ENCODE measurements around the gene B3GAT3. TPM values are rescaled to one million over a fixed set of nuclear protein-coding genes. Genes with fewer than 3 reads are reported as not detected.

The B3GAT3 gene
- total RNA-seq, 1 experiment from 2014 or later, result 51.2 TPM

DNA sequence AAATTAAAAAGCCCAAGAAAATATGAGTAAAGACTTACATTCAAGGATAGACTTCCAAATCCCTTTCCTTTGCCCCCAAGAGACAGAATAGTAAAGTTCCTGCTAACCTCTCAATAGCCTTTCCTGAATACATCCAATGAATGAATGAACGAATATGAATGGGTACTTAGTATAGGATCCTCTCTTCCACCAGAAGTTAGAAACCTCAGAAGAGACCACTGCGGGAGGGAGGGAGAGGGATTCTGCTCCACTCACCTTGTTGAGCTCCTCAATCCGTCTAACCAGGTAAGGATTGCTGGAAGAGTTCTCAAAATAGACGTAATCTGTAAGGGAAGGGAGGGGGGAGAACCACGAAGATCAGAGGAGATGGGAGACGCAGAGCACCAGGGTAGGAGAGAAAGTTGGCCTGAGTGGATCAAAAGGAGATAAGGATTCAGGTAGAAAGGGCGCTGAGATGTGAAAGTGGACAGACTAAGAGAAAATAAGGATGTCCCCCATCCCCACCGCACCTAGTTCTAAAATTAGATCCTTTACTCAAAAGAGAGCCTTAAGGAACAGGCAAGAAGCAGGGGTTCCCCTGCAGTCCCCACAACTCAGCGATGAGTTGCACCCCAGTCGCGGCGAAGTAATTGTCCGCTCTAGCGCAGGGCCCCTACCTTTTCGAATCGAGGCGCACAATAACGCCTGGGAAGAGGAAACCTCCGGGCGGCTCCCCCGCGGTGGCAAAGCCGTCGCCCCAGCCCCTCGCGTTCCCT lies 21.2 kb downstream of the B3GAT3 start:
- peak overlapping the region; percentile 92 to 94 for H3K4me3 ChIP-seq (replicated peaks in 1 of 2; ENCODE audit: low read depth in 1 of 2, low read length in 2 of 2)
- peaks cover 57% of the 10 kb centered on the region for H3K79me2 ChIP-seq (ENCODE audit: insufficient read depth, low read length)
- no peaks in the 10 kb centered on the region for H3K9me2 ChIP-seq (ENCODE audit: insufficient read depth)
- no peaks in the 10 kb centered on the region for H3K27me3 ChIP-seq (ENCODE audit: insufficient read depth, low read length)
- no peak for ATAC-seq
- H3K4me2 ChIP-seq (ENCODE audit: low read length), result peak overlapping the region; percentile 88
- intact Hi-C loops (cut with micrococcal nuclease), result loop anchor here (1.0 kb wide), 1 partner anchor 9 kb away; the partner anchor contains the start of gene TUT1
- RAD21 ChIA-PET (ENCODE audit: low non-redundant PET in 1 of 2, low total read pairs in 2 of 2, uncharacterized antibody in 2 of 2, unreplicated experiment in 2 of 2), result interaction anchor here in 1 of 2 experiments (1.5 kb wide), 1 partner anchor 8 kb away, joined by 4 read pairs; no protein-coding TSS in a partner anchor
- CTCF ChIA-PET, result interaction anchor here (1.7 kb wide), 1 partner anchor 9 kb away, joined by 6 read pairs; the partner anchor contains the start of gene TUT1
- no peak for DNase-seq (ENCODE audit: low read depth, low spot score)
- peaks cover 13 to 44% of the 10 kb centered on the region in 2 experiments for H3K4me1 ChIP-seq (ENCODE audit: control insufficient read depth in 1 of 2, insufficient read depth in 2 of 2, low read length in 2 of 2)
- H3K36me3 ChIP-seq (ENCODE audit: control insufficient read depth in 1 of 2, insufficient read depth in 2 of 2, low read length in 2 of 2), result peaks cover 27 to 31% of the 10 kb centered on the region in 2 experiments; a peak in 3 of 4 replicates
- H2AFZ ChIP-seq (ENCODE audit: low read depth, low read length, poor library complexity, severe bottlenecking), result no peak overlapping the region
- no peaks in the 10 kb centered on the region for H3K9me3 ChIP-seq (ENCODE audit: control insufficient read depth in 1 of 2, insufficient read depth in 1 of 2, low read depth in 1 of 2, low read length in 2 of 2)
- BruUV-seq (replicated peaks), result no TSS peak
- H4K20me1 ChIP-seq (ENCODE audit: insufficient read depth), result no peaks in the 10 kb centered on the region
- peak overlapping the region; percentile 99 for H3K9ac ChIP-seq (ENCODE audit: low read length)
- POLR2A ChIA-PET, result interaction anchor here (1.1 to 4.5 kb wide), 5 partner anchors 9 to 241 kb away, joined by 3 to 40 read pairs (median 9); partner anchors contain the start of genes C11orf98, CSKMT and TUT1
- H3K27ac ChIP-seq (ENCODE audit: low read depth, low read length), result peak overlapping the region; percentile 99
- TF ChIP-seq YY1 (IDR thresholded peaks at IDR 0.05; ENCODE audit: extremely low read depth, insufficient replicate concordance, low read depth, low read length) (no peak), ZNF274 (IDR thresholded peaks at IDR 0.05; ENCODE audit: low read depth, low read length) (no peak), RAD21 (IDR thresholded peaks at IDR 0.05; ENCODE audit: low read depth) (no peak), EZH2 (IDR thresholded peaks at IDR 0.05) (no peak), ZFX (IDR thresholded peaks at IDR 0.05) (no peak), FOSL1 (IDR thresholded peaks at IDR 0.05; ENCODE audit: low read depth) (no peak), CBX3 (IDR thresholded peaks at IDR 0.05; ENCODE audit: low read depth) (no peak)
- TF ChIP-seq, protein P1, sequence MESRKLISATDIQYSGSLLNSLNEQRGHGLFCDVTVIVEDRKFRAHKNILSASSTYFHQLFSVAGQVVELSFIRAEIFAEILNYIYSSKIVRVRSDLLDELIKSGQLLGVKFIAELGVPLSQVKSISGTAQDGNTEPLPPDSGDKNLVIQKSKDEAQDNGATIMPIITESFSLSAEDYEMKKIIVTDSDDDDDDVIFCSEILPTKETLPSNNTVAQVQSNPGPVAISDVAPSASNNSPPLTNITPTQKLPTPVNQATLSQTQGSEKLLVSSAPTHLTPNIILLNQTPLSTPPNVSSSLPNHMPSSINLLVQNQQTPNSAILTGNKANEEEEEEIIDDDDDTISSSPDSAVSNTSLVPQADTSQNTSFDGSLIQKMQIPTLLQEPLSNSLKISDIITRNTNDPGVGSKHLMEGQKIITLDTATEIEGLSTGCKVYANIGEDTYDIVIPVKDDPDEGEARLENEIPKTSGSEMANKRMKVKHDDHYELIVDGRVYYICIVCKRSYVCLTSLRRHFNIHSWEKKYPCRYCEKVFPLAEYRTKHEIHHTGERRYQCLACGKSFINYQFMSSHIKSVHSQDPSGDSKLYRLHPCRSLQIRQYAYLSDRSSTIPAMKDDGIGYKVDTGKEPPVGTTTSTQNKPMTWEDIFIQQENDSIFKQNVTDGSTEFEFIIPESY (IDR thresholded peaks at IDR 0.05; ENCODE audit: extremely low read depth, insufficient replicate concordance, low read length), result no peak
